Neural crest cell (in vitro differentiated cells): Measurements from ENCODE around the gene SLC18B1. TPM values are rescaled to one million over a fixed set of nuclear protein-coding genes. Genes with fewer than 3 reads are reported as not detected.

Source experiments
- DNase-seq: peaks from one replicate; pipeline ENCODE4 v3.0.0; 2021; ENCODE audit warnings: low read depth, mixed read lengths, low spot score
- H3K27ac Mint-ChIP-seq: one replicate; pipeline ENCODE4 v1.8.0; 2021; ENCODE audit warnings: mild to moderate bottlenecking, mixed read lengths; ENCODE audit not compliant: unreplicated experiment
- H3K27me3 Mint-ChIP-seq: 2 replicates; pipeline ENCODE4 v1.8.0; 2021; ENCODE audit warnings: low read depth, mild to moderate bottlenecking, mixed read lengths
- H3K36me3 Mint-ChIP-seq: 2 replicates; pipeline ENCODE4 v1.8.0; 2021; ENCODE audit warnings: low read depth, mild to moderate bottlenecking, mixed read lengths
- H3K4me1 Mint-ChIP-seq: 2 replicates; pipeline ENCODE4 v1.8.0; 2021; ENCODE audit warnings: mixed read lengths
- H3K4me3 Mint-ChIP-seq: one replicate; pipeline ENCODE4 v1.8.0; 2021; ENCODE audit warnings: mild to moderate bottlenecking, mixed read lengths
- H3K9me3 Mint-ChIP-seq: 2 replicates; pipeline ENCODE4 v1.8.0; 2021; ENCODE audit warnings: mixed read lengths
- total RNA-seq: library from RNA; stranded (reverse); gene quantifications from 2 replicates; pipeline ENCODE4 v1.2.1, GENCODE V29; 2021
- TF ChIP-seq, protein P1 (sequence below): fragments of 200-600 bp; sonication (generic); conservative IDR thresholded peaks from 2 replicates; pipeline ENCODE4 v1.5.0; 2021; ENCODE audit warnings: antibody characterized with exemption, mild to moderate bottlenecking

Gene SLC18B1
- total RNA-seq, 1 donor from 2014 or later = 18.4 TPM

DNA sequence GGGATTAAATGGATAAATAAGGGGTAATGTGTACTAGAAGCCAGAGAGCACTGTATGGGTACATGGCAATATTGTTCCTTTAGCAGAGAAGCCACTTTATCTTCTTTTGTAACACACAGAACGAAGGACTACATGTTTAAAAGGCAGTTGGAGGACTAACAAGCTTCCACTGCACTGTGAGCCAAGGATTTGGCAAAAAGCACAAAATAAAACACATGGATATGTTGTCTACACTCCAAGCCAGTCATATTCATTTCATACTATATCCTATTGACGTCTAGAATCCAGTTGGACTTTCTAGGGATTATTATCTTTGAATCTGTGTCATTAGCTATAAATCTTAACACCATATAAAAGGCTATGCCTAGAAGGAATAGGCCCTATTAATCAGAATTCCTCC lies 3.0 kb downstream of the SLC18B1 start:
- TF ChIP-seq, protein P1, sequence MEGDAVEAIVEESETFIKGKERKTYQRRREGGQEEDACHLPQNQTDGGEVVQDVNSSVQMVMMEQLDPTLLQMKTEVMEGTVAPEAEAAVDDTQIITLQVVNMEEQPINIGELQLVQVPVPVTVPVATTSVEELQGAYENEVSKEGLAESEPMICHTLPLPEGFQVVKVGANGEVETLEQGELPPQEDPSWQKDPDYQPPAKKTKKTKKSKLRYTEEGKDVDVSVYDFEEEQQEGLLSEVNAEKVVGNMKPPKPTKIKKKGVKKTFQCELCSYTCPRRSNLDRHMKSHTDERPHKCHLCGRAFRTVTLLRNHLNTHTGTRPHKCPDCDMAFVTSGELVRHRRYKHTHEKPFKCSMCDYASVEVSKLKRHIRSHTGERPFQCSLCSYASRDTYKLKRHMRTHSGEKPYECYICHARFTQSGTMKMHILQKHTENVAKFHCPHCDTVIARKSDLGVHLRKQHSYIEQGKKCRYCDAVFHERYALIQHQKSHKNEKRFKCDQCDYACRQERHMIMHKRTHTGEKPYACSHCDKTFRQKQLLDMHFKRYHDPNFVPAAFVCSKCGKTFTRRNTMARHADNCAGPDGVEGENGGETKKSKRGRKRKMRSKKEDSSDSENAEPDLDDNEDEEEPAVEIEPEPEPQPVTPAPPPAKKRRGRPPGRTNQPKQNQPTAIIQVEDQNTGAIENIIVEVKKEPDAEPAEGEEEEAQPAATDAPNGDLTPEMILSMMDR = no peak
- H3K27ac Mint-ChIP-seq = no peak overlapping the region
- no peaks in the 10 kb centered on the region for H3K27me3 Mint-ChIP-seq
- H3K9me3 Mint-ChIP-seq = no peaks in the 10 kb centered on the region
- no peak for DNase-seq
- H3K4me1 Mint-ChIP-seq = peaks cover 18% of the 10 kb centered on the region
- H3K36me3 Mint-ChIP-seq = peaks cover 15% of the 10 kb centered on the region
- peak overlapping the region; percentile 67 for H3K4me3 Mint-ChIP-seq

DNA sequence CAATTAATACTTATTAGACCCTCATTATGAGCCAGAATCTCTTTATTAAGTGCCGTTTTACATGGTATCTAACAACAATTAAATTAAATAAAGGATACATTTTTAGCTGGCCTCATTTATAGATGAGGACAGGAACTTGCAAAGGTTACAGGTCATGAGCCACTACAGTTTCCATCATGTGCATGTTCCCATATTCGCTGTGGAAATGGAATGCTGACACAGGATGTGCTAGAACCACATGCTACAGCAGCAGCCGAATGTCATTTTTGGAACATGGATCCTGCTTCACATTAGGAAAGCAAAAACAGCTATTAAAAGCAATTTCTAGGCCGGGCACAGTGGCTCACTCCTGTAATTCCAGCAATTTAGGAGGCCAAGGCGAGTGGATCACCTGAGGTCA lies 5.9 kb downstream of the SLC18B1 start:
- H3K27ac Mint-ChIP-seq = no peak overlapping the region
- DNase-seq = no peak

DNA sequence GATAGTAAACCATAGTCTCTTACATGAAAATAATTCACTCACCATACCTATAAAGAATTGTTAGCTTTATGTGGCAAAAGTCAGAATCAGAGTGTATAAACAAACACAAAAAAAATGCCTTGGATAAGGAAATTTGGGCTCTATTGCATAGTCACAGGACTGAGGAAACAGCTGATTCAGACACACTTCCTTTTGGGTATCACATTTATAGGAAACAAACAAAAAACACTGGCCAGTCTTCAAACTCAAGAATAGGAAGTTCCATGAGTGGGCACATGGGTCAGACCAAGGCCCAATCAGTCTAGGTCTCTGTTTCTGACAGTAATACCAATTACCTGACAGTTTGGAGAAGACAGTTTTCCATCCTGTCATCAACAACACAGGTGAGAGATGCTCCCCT lies 8.0 kb downstream of the SLC18B1 start:
- Mint-ChIP-seq H3K27me3 (no peaks in the 10 kb centered on the region), H3K9me3 (no peaks in the 10 kb centered on the region), H3K4me1 (peaks cover 8% of the 10 kb centered on the region), H3K27ac (no peak overlapping the region), H3K36me3 (peaks cover 24% of the 10 kb centered on the region), H3K4me3 (no peak overlapping the region)
- TF ChIP-seq, protein P1 = no peak
- DNase-seq = no peak

More for the DNA sequence above, 5.9 kb downstream of the SLC18B1 start:
- H3K27me3 Mint-ChIP-seq = no peaks in the 10 kb centered on the region
- H3K36me3 Mint-ChIP-seq = peaks cover 22% of the 10 kb centered on the region
- peaks cover 11% of the 10 kb centered on the region for H3K4me1 Mint-ChIP-seq
- no peak overlapping the region for H3K4me3 Mint-ChIP-seq
- no peaks in the 10 kb centered on the region for H3K9me3 Mint-ChIP-seq
- TF ChIP-seq, protein P1 = no peak

DNA sequence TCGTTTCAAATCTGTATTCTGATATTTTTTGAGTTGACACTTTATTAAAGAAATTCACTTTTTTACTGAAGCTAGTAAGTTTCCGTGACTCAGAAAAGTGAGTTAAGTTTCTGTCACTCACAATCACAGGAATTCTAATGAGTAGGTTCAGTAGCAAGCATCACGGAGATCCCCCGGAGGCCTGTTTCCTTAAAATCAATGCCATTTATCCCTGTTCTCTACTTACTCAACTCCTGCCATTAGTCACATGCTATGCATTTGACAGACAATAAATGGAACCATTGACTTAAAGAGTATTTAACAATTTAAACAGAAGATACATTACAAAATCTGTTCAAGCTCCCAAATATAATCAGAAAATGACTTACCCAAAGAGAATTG lies 9.1 kb downstream of the SLC18B1 start:
- DNase-seq = no peak
- Mint-ChIP-seq H3K27me3 (no peaks in the 10 kb centered on the region), H3K9me3 (no peaks in the 10 kb centered on the region), H3K4me1 (peaks cover 8% of the 10 kb centered on the region), H3K4me3 (no peak overlapping the region), H3K36me3 (peaks cover 24% of the 10 kb centered on the region), H3K27ac (no peak overlapping the region)
- TF ChIP-seq, protein P1 = no peak

DNA sequence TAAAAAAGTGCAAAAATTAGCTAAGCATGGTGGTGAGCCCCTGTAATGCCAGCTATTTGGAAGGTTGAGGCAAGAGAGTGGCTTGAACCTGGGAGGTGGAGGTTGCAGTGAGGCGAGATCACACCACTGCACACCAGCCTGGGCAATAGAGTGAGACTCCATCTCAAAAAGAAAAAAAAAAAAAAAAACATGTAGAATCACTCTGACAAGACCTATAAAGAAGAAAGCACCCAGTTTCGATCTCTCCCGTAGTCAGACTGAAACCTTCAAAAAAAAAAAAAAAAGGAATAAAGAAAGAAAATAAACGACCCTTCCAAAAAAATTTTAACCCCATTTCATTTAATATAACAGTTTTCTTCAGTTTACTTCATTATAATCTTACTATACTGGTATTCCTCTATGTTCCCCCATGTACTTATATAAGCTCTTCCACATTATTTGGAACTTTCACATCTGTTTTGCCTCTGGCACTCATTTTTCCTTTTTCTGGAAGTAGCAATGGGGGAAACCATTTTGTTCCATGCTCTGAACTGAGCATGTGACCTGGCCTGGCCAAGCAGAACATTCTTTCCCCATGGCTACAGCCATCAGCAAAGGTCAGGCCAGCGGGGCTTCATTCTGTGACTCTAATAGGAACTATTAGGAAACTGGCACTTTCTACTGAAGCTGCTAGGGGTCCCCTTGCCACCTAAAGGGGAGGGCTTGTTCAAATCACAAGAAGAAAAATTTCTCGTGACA lies 9.6 kb downstream of the SLC18B1 start:
- no peaks in the 10 kb centered on the region for H3K9me3 Mint-ChIP-seq
- no peaks in the 10 kb centered on the region for H3K27me3 Mint-ChIP-seq
- H3K27ac Mint-ChIP-seq = no peak overlapping the region
- peaks cover 8% of the 10 kb centered on the region for H3K4me1 Mint-ChIP-seq
- H3K36me3 Mint-ChIP-seq = peaks cover 23% of the 10 kb centered on the region
- H3K4me3 Mint-ChIP-seq = no peak overlapping the region
- no peak for DNase-seq
- TF ChIP-seq, protein P1 = no peak
